Suprapubic skin (tissue), 4 donors: ENCODE data around the gene CSTPP1. TPM values are rescaled to one million over a fixed set of nuclear protein-coding genes. Genes with fewer than 3 reads are reported as not detected.
"Not testable (repeated sequence)": the region's sequence is repeated elsewhere in the genome, so short reads cannot be mapped to it uniquely, and the experiment has no call there.

ENCODE experiments used
- DNase-seq, 2 donors: peaks; one replicate each; pipeline ENCODE4 v3.0.0-alpha.2; 2019; ENCODE audit warnings: low spot score in 2 of 2
- H3K27ac ChIP-seq: fragments of 200-600 bp; sonication (generic); one replicate; pipeline ENCODE4 v1.5.1; 2019
- H3K27me3 ChIP-seq: fragments of 200-600 bp; sonication (generic); one replicate; pipeline ENCODE4 v1.5.1; 2019
- H3K36me3 ChIP-seq: fragments of 200-600 bp; sonication (generic); one replicate; pipeline ENCODE4 v1.5.1; 2019
- H3K4me1 ChIP-seq: fragments of 200-600 bp; sonication (generic); one replicate; pipeline ENCODE4 v1.5.1; 2019
- H3K4me3 ChIP-seq: fragments of 200-600 bp; sonication (generic); one replicate; pipeline ENCODE4 v1.5.1; 2019; ENCODE audit warnings: mild to moderate bottlenecking
- H3K9me3 ChIP-seq: fragments of 200-600 bp; sonication (generic); one replicate; pipeline ENCODE4 v1.5.1; 2019
- EP300 ChIP-seq: sonication (generic); formaldehyde crosslinking; IDR thresholded peaks from one replicate; pipeline ENCODE4 v1.6.1; 2017; ENCODE audit warnings: antibody characterized with exemption
- POLR2A ChIP-seq, 2 donors: fragments of 450-650 bp; IDR thresholded peaks; one replicate each; pipeline ENCODE4 v1.6.1; 2017; ENCODE audit warnings: antibody characterized with exemption in 2 of 2, mild to moderate bottlenecking in 2 of 2, moderate library complexity in 2 of 2
- POLR2AphosphoS5 ChIP-seq, 3 donors: sonication (generic); formaldehyde crosslinking; IDR thresholded peaks; one replicate each; pipeline ENCODE4 v1.6.1; 2017; ENCODE audit warnings: antibody characterized with exemption in 3 of 3
- WGBS: methylation state at CpG from one replicate; pipeline ENCODE4 v1.1.5; 2018; 5-methylcytosine and 5-hydroxymethylcytosine counted together
- total RNA-seq, 4 donors: library from RNA; depleted of rRNA; stranded (reverse); fragments of >200 nt; gene quantifications; one replicate each; pipeline ENCODE4 v1.1.0, GENCODE V29; 2016
- TF ChIP-seq, protein P1 (sequence below), 2 donors: fragments of 200-600 bp in 1 of 2; fragments of 450-650 bp in 1 of 2; sonication (generic) in 1 of 2; IDR thresholded peaks; one replicate each; pipeline ENCODE4 v1.5.1; 2016 to 2019; ENCODE audit warnings: antibody characterized with exemption in 2 of 2, mild to moderate bottlenecking in 1 of 2, moderate library complexity in 1 of 2

CSTPP1 gene
- total RNA-seq, 4 donors from 2014 or later: 34.9 to 117 (median 48.1) TPM

DNA sequence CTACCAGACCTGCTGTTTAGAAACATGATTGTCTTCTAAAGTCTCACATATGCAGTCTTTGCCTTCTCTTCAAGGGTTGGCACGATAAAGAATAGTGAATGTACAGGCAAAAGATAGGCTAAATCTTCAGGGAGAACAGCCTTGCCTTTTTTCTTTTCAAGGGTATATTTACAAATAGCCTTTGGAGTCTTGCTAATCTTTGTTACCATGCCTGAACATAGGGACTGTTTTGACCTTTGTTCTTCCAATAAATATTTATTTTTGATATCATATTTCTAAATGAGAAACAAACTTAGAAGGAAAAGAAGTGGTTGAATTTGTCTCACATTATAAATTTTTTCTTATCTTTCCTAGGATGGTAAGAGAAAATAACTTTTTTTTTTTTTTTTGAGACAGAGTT, 12.7 kb downstream of the CSTPP1 start:
- Histone ChIP-seq H3K9me3 (no peaks in the 10 kb centered on the region), H3K27me3 (no peaks in the 10 kb centered on the region), H3K27ac (no peak overlapping the region), H3K4me3 (no peak overlapping the region), H3K36me3 (no peaks in the 10 kb centered on the region), H3K4me1 (peaks cover 15% of the 10 kb centered on the region)
- no peak for DNase-seq
- TF ChIP-seq, protein P1, sequence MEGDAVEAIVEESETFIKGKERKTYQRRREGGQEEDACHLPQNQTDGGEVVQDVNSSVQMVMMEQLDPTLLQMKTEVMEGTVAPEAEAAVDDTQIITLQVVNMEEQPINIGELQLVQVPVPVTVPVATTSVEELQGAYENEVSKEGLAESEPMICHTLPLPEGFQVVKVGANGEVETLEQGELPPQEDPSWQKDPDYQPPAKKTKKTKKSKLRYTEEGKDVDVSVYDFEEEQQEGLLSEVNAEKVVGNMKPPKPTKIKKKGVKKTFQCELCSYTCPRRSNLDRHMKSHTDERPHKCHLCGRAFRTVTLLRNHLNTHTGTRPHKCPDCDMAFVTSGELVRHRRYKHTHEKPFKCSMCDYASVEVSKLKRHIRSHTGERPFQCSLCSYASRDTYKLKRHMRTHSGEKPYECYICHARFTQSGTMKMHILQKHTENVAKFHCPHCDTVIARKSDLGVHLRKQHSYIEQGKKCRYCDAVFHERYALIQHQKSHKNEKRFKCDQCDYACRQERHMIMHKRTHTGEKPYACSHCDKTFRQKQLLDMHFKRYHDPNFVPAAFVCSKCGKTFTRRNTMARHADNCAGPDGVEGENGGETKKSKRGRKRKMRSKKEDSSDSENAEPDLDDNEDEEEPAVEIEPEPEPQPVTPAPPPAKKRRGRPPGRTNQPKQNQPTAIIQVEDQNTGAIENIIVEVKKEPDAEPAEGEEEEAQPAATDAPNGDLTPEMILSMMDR (IDR thresholded peaks at IDR 0.05): no peak
- TF ChIP-seq POLR2A (IDR thresholded peaks at IDR 0.05) (no peak), POLR2AphosphoS5 (IDR thresholded peaks at IDR 0.05) (no peak), EP300 (no peak)
- WGBS: 92% methylated on average over 1 of the region's 1 CpG

DNA sequence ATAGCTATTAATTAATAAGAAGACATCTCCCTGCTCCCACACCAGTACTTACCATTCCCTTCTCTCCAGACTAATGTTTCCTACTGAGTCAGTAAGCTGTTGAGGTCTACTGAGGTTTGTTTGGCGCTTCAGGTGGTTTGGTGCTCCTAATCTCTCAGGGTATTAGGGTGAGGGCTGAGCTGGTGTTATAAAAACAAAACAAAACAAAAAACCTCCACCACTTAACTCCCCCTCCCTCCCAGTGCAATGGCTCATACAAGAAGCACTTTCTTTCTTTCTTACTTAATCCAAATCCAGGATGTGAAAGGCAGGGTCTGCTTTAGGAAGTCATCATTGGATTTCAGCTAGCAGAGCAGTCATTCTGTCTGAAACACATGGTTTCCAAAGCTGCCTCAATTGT, 15.3 kb downstream of the CSTPP1 start:
- Histone ChIP-seq H3K9me3 (no peaks in the 10 kb centered on the region), H3K27ac (no peak overlapping the region), H3K4me1 (peaks cover 4% of the 10 kb centered on the region), H3K36me3 (no peaks in the 10 kb centered on the region), H3K27me3 (no peaks in the 10 kb centered on the region), H3K4me3 (no peak overlapping the region)
- TF ChIP-seq EP300 (no peak), POLR2A (IDR thresholded peaks at IDR 0.05) (no peak), POLR2AphosphoS5 (IDR thresholded peaks at IDR 0.05) (no peak)
- TF ChIP-seq, protein P1 (IDR thresholded peaks at IDR 0.05): no peak
- 95% methylated on average over 1 of the region's 1 CpG for WGBS
- no peak for DNase-seq

DNA sequence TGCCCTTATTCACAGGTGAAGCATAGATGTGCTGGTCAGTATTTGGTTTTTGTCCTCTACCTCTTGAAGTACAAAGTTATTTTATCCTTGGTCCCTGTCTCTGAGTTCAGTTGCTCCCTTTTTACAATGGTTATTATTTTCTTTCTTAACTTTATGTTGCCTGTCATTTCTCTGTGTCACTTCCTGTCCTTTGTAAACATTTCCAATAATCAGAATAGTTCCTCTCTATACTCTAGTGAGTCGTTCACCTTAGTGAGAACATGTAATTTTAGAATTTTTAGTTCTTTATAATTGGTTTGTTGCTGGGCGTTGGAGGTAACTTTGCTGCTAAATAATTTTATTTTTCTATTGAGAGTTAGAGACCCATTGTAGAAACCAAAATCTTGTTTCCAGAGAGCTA, 16.0 kb downstream of the CSTPP1 start:
- Histone ChIP-seq H3K27ac (no peak overlapping the region), H3K4me3 (no peak overlapping the region), H3K9me3 (no peaks in the 10 kb centered on the region), H3K27me3 (no peaks in the 10 kb centered on the region), H3K4me1 (peaks cover 4% of the 10 kb centered on the region), H3K36me3 (no peaks in the 10 kb centered on the region)
- TF ChIP-seq EP300: no peak
- TF ChIP-seq POLR2AphosphoS5 (IDR thresholded peaks at IDR 0.05): no peak
- TF ChIP-seq POLR2A (IDR thresholded peaks at IDR 0.05): no peak
- TF ChIP-seq, protein P1 (IDR thresholded peaks at IDR 0.05): no peak
- 79% methylated on average over 2 of the region's 2 CpGs for WGBS
- no peak for DNase-seq

DNA sequence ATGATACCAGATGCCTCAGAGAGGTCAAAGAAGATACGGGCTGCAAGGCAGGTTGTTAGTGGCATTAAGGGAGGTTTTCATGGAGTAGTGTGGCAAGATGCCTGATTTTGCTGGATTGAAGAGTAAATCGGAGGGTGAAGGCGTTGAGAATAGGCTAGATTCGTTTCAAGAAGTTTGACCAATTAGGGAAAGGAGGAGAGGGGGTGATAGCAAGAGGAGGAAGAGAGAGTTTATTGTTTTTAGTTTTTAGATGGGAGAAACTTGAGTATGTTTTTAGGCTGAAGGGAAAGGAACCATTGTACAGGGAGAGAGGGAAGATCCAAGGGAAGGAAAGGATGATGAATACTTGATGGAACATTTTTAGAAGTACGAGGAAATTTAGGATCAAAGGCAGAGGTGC, 16.5 kb downstream of the CSTPP1 start:
- H3K9me3 ChIP-seq: no peaks in the 10 kb centered on the region
- H3K27ac ChIP-seq: no peak overlapping the region
- no peak for DNase-seq
- no peaks in the 10 kb centered on the region for H3K27me3 ChIP-seq
- H3K36me3 ChIP-seq: no peaks in the 10 kb centered on the region
- H3K4me1 ChIP-seq: peaks cover 2% of the 10 kb centered on the region
- TF ChIP-seq, protein P1 (IDR thresholded peaks at IDR 0.05): no peak
- TF ChIP-seq EP300: no peak
- no peak for TF ChIP-seq POLR2A (IDR thresholded peaks at IDR 0.05)
- TF ChIP-seq POLR2AphosphoS5 (IDR thresholded peaks at IDR 0.05): no peak
- H3K4me3 ChIP-seq: no peak overlapping the region
- WGBS: 94% methylated on average over 5 of the region's 5 CpGs

DNA sequence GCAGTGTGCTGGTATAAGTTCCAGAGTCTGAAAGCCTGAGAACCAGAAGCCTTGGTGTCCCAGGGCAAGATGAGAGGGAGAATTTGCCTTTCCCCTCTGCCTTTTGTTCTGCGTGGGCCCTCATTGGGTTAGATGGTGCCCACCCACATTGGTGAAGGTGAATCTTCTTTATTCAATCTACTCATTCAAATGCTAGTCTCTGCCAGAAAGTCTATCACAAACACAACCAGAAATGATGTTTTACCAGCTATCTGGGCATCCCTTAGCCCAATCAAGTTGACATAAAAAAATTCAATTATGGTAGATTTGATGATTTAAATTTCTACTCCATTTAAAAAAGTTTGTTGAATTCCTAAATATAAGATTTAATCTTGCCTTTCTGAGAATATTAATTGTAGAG, 22.2 kb downstream of the CSTPP1 start:
- no peak for DNase-seq
- Histone ChIP-seq H3K9me3 (no peaks in the 10 kb centered on the region), H3K36me3 (peaks cover 2% of the 10 kb centered on the region), H3K4me1 (no peaks in the 10 kb centered on the region), H3K4me3 (no peak overlapping the region), H3K27ac (no peak overlapping the region), H3K27me3 (no peaks in the 10 kb centered on the region)
- TF ChIP-seq POLR2AphosphoS5 (IDR thresholded peaks at IDR 0.05): no peak
- no peak for TF ChIP-seq POLR2A (IDR thresholded peaks at IDR 0.05)
- WGBS: 90% methylated on average over 1 of the region's 1 CpG

DNA sequence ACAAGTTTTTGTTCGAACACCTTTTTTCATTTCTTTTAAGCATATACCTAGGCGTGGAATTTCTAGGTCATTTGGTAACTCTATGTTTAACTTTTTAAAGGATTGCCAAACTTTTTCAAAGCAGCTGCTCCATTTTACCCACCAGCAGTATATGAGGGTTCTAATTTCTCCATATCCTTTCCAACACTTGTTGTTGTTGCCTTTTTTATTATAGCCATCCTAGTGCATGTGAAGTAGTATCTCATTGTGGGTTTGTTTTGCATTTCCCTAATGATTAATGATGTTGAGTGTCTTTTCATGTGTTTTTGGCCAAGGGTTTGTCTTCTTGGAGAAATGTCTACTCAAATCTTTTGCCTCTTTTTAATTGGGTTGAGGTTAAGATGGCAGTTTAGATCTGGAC, 24.5 kb downstream of the CSTPP1 start:
- Histone ChIP-seq H3K4me1 (no peaks in the 10 kb centered on the region), H3K9me3 (no peaks in the 10 kb centered on the region), H3K36me3 (peaks cover 2% of the 10 kb centered on the region), H3K27me3 (no peaks in the 10 kb centered on the region), H3K4me3 (no peak overlapping the region), H3K27ac (no peak overlapping the region)
- no peak for DNase-seq
- TF ChIP-seq POLR2A (IDR thresholded peaks at IDR 0.05) (no peak), POLR2AphosphoS5 (IDR thresholded peaks at IDR 0.05) (no peak), EP300 (no peak)
- TF ChIP-seq, protein P1 (IDR thresholded peaks at IDR 0.05): no peak
- 98% methylated on average over 2 of the region's 2 CpGs for WGBS

DNA sequence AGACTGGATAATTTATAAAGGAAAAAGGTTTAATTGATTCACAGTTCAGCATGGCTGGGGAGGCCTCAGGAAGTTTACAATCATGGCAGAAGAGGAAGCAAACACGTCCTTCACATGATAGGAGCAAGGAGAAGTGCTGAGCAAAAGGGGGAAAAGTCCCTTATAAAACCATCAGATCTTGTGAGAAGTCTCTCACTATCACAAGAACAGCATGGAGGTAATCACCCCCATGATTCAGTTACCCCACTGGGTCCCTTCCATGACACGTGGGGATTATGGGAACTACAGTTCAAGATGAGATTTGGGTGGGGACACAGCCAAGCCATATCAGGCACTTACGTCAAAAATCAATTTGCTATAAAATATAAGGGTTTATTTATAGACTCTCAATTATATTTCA, 25.3 kb downstream of the CSTPP1 start:
- H3K4me1 ChIP-seq, H3K9me3 ChIP-seq, H3K27me3 ChIP-seq, H3K36me3 ChIP-seq, H3K27ac ChIP-seq, DNase-seq, H3K4me3 ChIP-seq: not testable (repeated sequence)
- 84% methylated on average over 3 of the region's 3 CpGs for WGBS
